Neural progenitor cell (in vitro differentiated cells): Measurements from ENCODE around the gene LRRC49. TPM values are rescaled to one million over a fixed set of nuclear protein-coding genes. Genes with fewer than 3 reads are reported as not detected.
A peak's percentile ranks its signal among the peaks of the same experiment; 100 is the strongest.

ENCODE experiments used
- DNase-seq: peaks from one replicate; pipeline ENCODE4 v3.0.0-alpha.2; 2016; ENCODE audit warnings: low spot score
- H2AFZ ChIP-seq: fragments of 200-600 bp; sonication (generic); replicated peaks from 2 replicates; pipeline ENCODE4 v1.6.1; 2016; ENCODE audit warnings: antibody characterized with exemption
- H3F3A ChIP-seq: fragments of 200-600 bp; sonication (generic); 2 replicates; pipeline ENCODE4 v1.6.1; 2016; ENCODE audit warnings: antibody characterized with exemption, low read depth
- H3K27ac ChIP-seq: fragments of 200-600 bp; sonication (generic); 2 replicates; pipeline ENCODE4 v1.5.1; 2016; ENCODE audit warnings: mild to moderate bottlenecking
- H3K27me3 ChIP-seq: fragments of 200-600 bp; sonication (generic); 2 replicates; pipeline ENCODE4 v1.6.1; 2016; ENCODE audit warnings: mild to moderate bottlenecking, moderate library complexity
- H3K36me3 ChIP-seq: fragments of 200-600 bp; sonication (generic); 2 replicates; pipeline ENCODE4 v1.5.1; 2016
- H3K4me1 ChIP-seq: fragments of 200-600 bp; sonication (generic); 2 replicates; pipeline ENCODE4 v1.6.1; 2016; ENCODE audit warnings: mixed run types
- H3K4me2 ChIP-seq: fragments of 200-600 bp; sonication (generic); 2 replicates; pipeline ENCODE4 v1.6.1; 2016
- H3K4me3 ChIP-seq: fragments of 200-600 bp; sonication (generic); 2 replicates; pipeline ENCODE4 v1.5.1; 2016
- H3K79me2 ChIP-seq: fragments of 200-600 bp; sonication (generic); 2 replicates; pipeline ENCODE4 v1.6.1; 2016; ENCODE audit warnings: low read depth
- H3K9ac ChIP-seq: fragments of 200-600 bp; sonication (generic); 2 replicates; pipeline ENCODE4 v1.6.1; 2016
- H3K9me3 ChIP-seq: fragments of 200-600 bp; sonication (generic); 2 replicates; pipeline ENCODE4 v1.5.1; 2016; ENCODE audit warnings: low read depth
- H4K20me1 ChIP-seq: fragments of 200-600 bp; sonication (generic); 2 replicates; pipeline ENCODE4 v1.6.1; 2016; ENCODE audit warnings: low read depth
- H3K27ac Mint-ChIP-seq: 3 replicates; pipeline ENCODE4 v1.8.0; 2021; ENCODE audit warnings: mixed read lengths
- H3K27me3 Mint-ChIP-seq: 2 replicates; pipeline ENCODE4 v1.8.0; 2022; ENCODE audit warnings: low read depth, mild to moderate bottlenecking, inconsistent platforms, moderate library complexity, mixed read lengths; ENCODE audit not compliant: insufficient read depth
- H3K36me3 Mint-ChIP-seq: 3 replicates; pipeline ENCODE4 v1.8.0; 2021; ENCODE audit warnings: mixed read lengths
- H3K4me1 Mint-ChIP-seq: 3 replicates; pipeline ENCODE4 v1.8.0; 2021; ENCODE audit warnings: mixed read lengths
- H3K4me3 Mint-ChIP-seq: 3 replicates; pipeline ENCODE4 v1.8.0; 2021; ENCODE audit warnings: mild to moderate bottlenecking, moderate library complexity, mixed read lengths
- H3K9me3 Mint-ChIP-seq: 3 replicates; pipeline ENCODE4 v1.8.0; 2020; ENCODE audit warnings: mixed read lengths
- EZH2 ChIP-seq: fragments of 200-600 bp; sonication (generic); IDR thresholded peaks from 2 replicates; pipeline ENCODE4 v1.6.1; 2017; ENCODE audit warnings: antibody characterized with exemption, mild to moderate bottlenecking, moderate library complexity
- EZH2phosphoT487 ChIP-seq: fragments of 200-600 bp; sonication (generic); IDR thresholded peaks from 2 replicates; pipeline ENCODE4 v1.6.1; 2017; ENCODE audit warnings: antibody characterized with exemption
- total RNA-seq: library from RNA; depleted of rRNA; stranded (reverse); fragments of >200 nt; gene quantifications from 2 replicates; pipeline ENCODE4 v1.2.3, GENCODE V29; 2015; ENCODE audit warnings: low replicate concordance
- TF ChIP-seq, protein P1 (sequence below): fragments of 200-600 bp; sonication (generic); IDR thresholded peaks from 2 replicates; pipeline ENCODE4 v1.5.1; 2017; ENCODE audit warnings: antibody characterized with exemption, mild to moderate bottlenecking

The LRRC49 gene
- total RNA-seq, 1 donor from 2014 or later, result 62.4 TPM

DNA sequence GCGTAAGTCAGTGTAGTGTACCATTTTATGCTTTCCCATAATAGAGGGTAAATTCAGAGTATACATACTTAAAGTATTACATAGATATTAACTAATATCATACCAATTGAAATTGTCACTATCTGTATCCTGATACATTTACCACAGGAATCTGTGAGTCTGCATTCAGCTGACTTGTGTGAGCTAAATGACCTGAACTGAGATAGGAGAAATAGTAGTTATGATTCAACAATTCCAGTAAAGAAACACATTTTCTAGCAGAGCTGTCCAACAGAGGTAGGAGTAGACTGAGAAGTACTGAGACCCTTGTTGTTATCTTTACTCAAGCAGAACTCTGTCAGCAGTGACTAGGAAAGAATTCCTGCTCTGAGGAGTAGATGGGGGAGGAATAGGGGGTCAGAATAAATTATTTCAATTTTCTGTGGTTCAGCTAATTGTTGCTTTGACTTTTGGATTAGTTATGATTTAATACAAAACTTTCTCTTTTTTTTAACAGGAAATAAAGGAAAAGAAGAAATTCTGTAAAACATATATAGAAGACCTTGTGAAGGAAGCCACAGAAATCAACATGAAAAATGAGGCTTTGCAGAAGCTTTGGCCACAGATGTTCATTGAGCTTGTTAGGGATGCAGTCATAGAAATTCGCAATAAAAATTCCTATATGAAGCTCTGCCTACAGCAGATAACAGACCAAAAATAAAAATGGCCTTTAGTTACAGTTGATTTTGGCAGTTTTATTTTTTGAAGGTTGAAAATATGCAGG is 156.5 kb downstream of the LRRC49 start:
- no peaks in the 10 kb centered on the region for H3K4me1 Mint-ChIP-seq
- no peaks in the 10 kb centered on the region for H3K9me3 Mint-ChIP-seq
- no peak for DNase-seq
- Histone ChIP-seq H3K9ac (no peak overlapping the region), H3K4me3 (no peak overlapping the region), H3K4me1 (no peaks in the 10 kb centered on the region), H3F3A (no peaks in the 10 kb centered on the region), H3K4me2 (no peak overlapping the region), H3K27me3 (no peaks in the 10 kb centered on the region), H2AFZ (no peak overlapping the region), H3K79me2 (no peaks in the 10 kb centered on the region), H3K27ac (no peak overlapping the region), H3K9me3 (no peaks in the 10 kb centered on the region), H3K36me3 (no peaks in the 10 kb centered on the region), H4K20me1 (no peaks in the 10 kb centered on the region)
- TF ChIP-seq, protein P1, sequence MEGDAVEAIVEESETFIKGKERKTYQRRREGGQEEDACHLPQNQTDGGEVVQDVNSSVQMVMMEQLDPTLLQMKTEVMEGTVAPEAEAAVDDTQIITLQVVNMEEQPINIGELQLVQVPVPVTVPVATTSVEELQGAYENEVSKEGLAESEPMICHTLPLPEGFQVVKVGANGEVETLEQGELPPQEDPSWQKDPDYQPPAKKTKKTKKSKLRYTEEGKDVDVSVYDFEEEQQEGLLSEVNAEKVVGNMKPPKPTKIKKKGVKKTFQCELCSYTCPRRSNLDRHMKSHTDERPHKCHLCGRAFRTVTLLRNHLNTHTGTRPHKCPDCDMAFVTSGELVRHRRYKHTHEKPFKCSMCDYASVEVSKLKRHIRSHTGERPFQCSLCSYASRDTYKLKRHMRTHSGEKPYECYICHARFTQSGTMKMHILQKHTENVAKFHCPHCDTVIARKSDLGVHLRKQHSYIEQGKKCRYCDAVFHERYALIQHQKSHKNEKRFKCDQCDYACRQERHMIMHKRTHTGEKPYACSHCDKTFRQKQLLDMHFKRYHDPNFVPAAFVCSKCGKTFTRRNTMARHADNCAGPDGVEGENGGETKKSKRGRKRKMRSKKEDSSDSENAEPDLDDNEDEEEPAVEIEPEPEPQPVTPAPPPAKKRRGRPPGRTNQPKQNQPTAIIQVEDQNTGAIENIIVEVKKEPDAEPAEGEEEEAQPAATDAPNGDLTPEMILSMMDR, result no peak
- TF ChIP-seq EZH2 (no peak), EZH2phosphoT487 (no peak)
- H3K27me3 Mint-ChIP-seq, result no peaks in the 10 kb centered on the region
- peaks cover 15% of the 10 kb centered on the region for H3K36me3 Mint-ChIP-seq
- no peak overlapping the region for H3K4me3 Mint-ChIP-seq
- H3K27ac Mint-ChIP-seq, result no peak overlapping the region

DNA sequence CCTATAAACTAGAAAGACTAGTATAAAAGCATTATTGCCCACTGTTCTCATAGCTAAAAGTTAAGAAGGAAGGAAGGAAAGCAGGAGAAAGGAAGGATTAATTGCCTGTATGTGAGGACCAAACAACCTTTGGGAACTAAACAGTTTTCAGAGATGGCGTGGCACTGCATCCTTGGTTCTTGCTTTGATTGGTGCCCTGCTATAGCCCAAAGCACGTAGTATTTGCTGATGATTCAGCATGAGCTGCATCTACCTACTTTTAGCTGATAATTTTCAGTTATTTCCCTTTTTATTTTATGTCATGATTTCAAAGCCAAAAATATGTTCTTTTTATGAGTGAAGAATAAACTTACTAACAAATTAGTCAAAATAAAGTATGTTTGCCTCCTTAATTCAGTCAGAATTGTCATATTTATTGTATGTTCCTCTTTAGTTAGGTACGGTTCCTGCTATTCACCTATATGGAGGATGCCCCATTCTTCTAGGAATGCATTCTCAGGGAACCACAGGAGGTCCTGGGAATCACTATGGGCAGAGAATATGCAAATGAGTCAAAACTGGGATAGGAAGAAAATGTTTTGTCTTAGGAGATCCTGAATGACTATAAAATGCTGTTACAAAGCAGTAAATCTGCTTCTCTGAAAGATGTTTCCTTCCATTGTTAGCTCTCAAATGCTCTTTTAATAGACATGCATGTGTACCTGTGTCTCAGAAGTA is 157.2 kb downstream of the LRRC49 start:
- Histone ChIP-seq H3K79me2 (no peaks in the 10 kb centered on the region), H3K4me1 (no peaks in the 10 kb centered on the region), H3K9ac (no peak overlapping the region), H4K20me1 (no peaks in the 10 kb centered on the region), H3K4me2 (no peak overlapping the region), H3K27me3 (no peaks in the 10 kb centered on the region), H2AFZ (no peak overlapping the region), H3F3A (no peaks in the 10 kb centered on the region), H3K9me3 (no peaks in the 10 kb centered on the region), H3K27ac (no peak overlapping the region), H3K4me3 (no peak overlapping the region), H3K36me3 (no peaks in the 10 kb centered on the region)
- Mint-ChIP-seq H3K9me3 (no peaks in the 10 kb centered on the region), H3K4me3 (no peak overlapping the region), H3K36me3 (peaks cover 15% of the 10 kb centered on the region), H3K27ac (no peak overlapping the region), H3K27me3 (no peaks in the 10 kb centered on the region), H3K4me1 (peaks cover 3% of the 10 kb centered on the region)
- TF ChIP-seq, protein P1, result no peak
- TF ChIP-seq EZH2phosphoT487 (no peak), EZH2 (no peak)
- DNase-seq, result peak; percentile 35

DNA sequence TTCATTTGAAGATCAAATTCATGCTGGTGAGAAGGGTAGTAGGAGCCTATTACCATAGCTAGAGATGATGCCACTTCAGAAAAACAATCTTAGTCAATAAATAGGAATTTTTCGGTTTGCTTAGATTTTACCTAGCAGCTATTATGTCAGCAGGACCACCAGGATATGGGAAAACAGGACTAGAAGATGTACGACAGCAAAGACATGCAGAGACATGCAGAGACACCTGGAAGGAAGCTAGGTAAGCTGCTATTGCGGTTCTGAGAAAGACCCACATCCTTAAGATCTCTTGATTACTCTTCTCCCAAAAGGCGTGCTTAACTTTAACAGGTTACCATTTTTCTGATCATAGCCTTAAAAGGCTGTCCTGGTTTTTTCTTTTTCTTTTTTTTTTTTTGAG is 157.8 kb downstream of the LRRC49 start:
- H3K27ac ChIP-seq, result no peak overlapping the region
- H4K20me1 ChIP-seq, result no peaks in the 10 kb centered on the region
- no peaks in the 10 kb centered on the region for H3K27me3 ChIP-seq
- no peaks in the 10 kb centered on the region for H3K9me3 ChIP-seq
- H3K4me1 ChIP-seq, result no peaks in the 10 kb centered on the region
- H3K36me3 ChIP-seq, result no peaks in the 10 kb centered on the region
- no peak overlapping the region for H3K4me2 ChIP-seq
- H3K36me3 Mint-ChIP-seq, result peaks cover 13% of the 10 kb centered on the region
- no peaks in the 10 kb centered on the region for H3K27me3 Mint-ChIP-seq
- no peak overlapping the region for H2AFZ ChIP-seq
- TF ChIP-seq, protein P1, result no peak
- TF ChIP-seq EZH2 (no peak), EZH2phosphoT487 (no peak)
- H3K9ac ChIP-seq, result no peak overlapping the region
- no peak overlapping the region for H3K4me3 ChIP-seq
- no peak overlapping the region for H3K27ac Mint-ChIP-seq
- peaks cover 3% of the 10 kb centered on the region for H3K4me1 Mint-ChIP-seq
- DNase-seq, result no peak
- no peaks in the 10 kb centered on the region for H3F3A ChIP-seq
- no peak overlapping the region for H3K4me3 Mint-ChIP-seq
- H3K9me3 Mint-ChIP-seq, result no peaks in the 10 kb centered on the region
- no peaks in the 10 kb centered on the region for H3K79me2 ChIP-seq
